Type B pancreatic cell (in vitro differentiated cells): ENCODE measurements around the gene ENOSF1. TPM values are rescaled to one million over a fixed set of nuclear protein-coding genes. Genes with fewer than 3 reads are reported as not detected.
"Not testable (repeated sequence)": the region's sequence is repeated elsewhere in the genome, so short reads cannot be mapped to it uniquely, and the experiment has no call there.

Experiments
- DNase-seq: peaks from one replicate; pipeline ENCODE4 v3.0.0; 2021; ENCODE audit warnings: mixed read lengths; ENCODE audit not compliant: unreplicated experiment; ENCODE audit errors: extremely low spot score
- H3K27ac Mint-ChIP-seq: 2 replicates; pipeline ENCODE4 v1.8.0; 2021; ENCODE audit warnings: mild to moderate bottlenecking, mixed read lengths
- H3K27me3 Mint-ChIP-seq: 2 replicates; pipeline ENCODE4 v1.8.0; 2021; ENCODE audit warnings: mixed read lengths
- H3K36me3 Mint-ChIP-seq: 2 replicates; pipeline ENCODE4 v1.8.0; 2021; ENCODE audit warnings: mixed read lengths
- H3K4me1 Mint-ChIP-seq: one replicate; pipeline ENCODE4 v1.8.0; 2021; ENCODE audit warnings: mixed read lengths; ENCODE audit not compliant: unreplicated experiment
- H3K4me3 Mint-ChIP-seq: 2 replicates; pipeline ENCODE4 v1.8.0; 2021; ENCODE audit warnings: mild to moderate bottlenecking, mixed read lengths
- H3K9me3 Mint-ChIP-seq: 2 replicates; pipeline ENCODE4 v1.8.0; 2021; ENCODE audit warnings: mixed read lengths
- total RNA-seq: library from RNA; stranded (reverse); gene quantifications from 2 replicates; pipeline ENCODE4 v1.2.1, GENCODE V29; 2021; ENCODE audit warnings: low replicate concordance
- TF ChIP-seq, protein P1 (sequence below): fragments of 200-600 bp; sonication (generic); conservative IDR thresholded peaks from 2 replicates; pipeline ENCODE4 v1.5.0; 2021; ENCODE audit warnings: antibody characterized with exemption, mild to moderate bottlenecking

Gene ENOSF1
- total RNA-seq, 1 donor from 2014 or later: 63.1 TPM

DNA sequence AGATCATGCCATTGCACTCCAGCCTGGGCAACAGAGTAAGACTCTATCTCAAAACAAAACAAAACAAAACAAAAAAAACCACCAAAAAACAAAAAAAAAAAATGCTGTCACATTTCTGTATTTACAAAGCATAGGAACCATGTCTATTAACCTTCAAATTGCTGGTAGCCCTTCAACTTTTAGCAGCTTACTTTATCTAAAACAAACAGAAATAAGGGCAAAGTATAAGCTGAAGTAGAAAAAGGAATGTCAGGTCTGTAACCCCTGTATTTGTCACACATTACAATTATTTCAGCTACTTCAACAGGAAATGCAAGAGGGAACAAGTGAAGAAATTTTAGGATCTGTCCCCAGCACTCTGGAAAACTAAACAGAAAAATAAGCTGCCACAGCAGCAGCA is 29.6 kb downstream of the ENOSF1 start:
- TF ChIP-seq, protein P1, sequence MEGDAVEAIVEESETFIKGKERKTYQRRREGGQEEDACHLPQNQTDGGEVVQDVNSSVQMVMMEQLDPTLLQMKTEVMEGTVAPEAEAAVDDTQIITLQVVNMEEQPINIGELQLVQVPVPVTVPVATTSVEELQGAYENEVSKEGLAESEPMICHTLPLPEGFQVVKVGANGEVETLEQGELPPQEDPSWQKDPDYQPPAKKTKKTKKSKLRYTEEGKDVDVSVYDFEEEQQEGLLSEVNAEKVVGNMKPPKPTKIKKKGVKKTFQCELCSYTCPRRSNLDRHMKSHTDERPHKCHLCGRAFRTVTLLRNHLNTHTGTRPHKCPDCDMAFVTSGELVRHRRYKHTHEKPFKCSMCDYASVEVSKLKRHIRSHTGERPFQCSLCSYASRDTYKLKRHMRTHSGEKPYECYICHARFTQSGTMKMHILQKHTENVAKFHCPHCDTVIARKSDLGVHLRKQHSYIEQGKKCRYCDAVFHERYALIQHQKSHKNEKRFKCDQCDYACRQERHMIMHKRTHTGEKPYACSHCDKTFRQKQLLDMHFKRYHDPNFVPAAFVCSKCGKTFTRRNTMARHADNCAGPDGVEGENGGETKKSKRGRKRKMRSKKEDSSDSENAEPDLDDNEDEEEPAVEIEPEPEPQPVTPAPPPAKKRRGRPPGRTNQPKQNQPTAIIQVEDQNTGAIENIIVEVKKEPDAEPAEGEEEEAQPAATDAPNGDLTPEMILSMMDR: no peak
- no peak for DNase-seq
- peaks cover 18% of the 10 kb centered on the region for H3K36me3 Mint-ChIP-seq
- no peaks in the 10 kb centered on the region for H3K27me3 Mint-ChIP-seq
- H3K27ac Mint-ChIP-seq: no peak overlapping the region
- peaks cover 15% of the 10 kb centered on the region for H3K4me1 Mint-ChIP-seq
- H3K9me3 Mint-ChIP-seq: no peaks in the 10 kb centered on the region
- H3K4me3 Mint-ChIP-seq: no peak overlapping the region

DNA sequence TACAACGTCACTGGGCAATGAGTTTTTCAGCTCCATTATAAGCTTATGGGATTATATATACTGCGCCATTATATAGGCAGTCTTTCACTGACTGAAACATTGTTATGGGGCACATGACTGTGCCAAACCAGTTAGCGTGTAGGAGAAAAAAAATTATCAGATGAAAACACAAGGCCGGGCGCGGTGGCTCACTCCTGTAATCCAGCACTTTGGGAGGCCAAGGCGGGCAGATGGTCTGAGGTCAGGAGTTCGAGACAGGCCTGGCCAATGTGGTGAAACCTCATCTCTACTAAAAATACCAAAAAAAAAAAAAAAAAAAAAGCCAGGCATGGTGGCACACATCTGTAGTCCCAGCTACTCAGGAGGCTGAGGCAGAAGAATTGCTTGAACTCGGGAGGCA is 30.0 kb downstream of the ENOSF1 start:
- H3K9me3 Mint-ChIP-seq, H3K27ac Mint-ChIP-seq, H3K27me3 Mint-ChIP-seq, DNase-seq, H3K4me3 Mint-ChIP-seq: not testable (repeated sequence)
- peaks cover 19% of the 10 kb centered on the region for H3K36me3 Mint-ChIP-seq
- peaks cover 15% of the 10 kb centered on the region for H3K4me1 Mint-ChIP-seq

DNA sequence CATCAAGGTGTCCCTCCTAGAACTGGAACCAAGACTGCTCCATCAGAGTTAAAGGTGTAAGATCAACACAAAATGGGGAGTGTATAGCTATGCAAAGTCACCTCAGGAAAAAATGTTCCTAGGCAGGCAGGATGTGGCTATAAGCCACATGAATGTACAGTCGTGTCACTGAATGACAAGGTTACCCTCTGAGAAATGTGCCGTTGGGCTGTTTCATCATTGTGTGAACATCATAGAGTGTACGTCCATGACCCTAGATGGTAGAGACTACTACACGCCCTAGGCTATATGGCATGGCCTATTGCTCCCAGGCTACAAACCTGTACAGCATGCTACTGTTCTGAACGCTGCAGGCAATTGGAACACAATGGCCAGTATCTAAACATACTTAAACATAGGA is 30.4 kb downstream of the ENOSF1 start:
- no peak for DNase-seq
- peaks cover 14% of the 10 kb centered on the region for H3K4me1 Mint-ChIP-seq
- TF ChIP-seq, protein P1: no peak
- no peak overlapping the region for H3K27ac Mint-ChIP-seq
- no peaks in the 10 kb centered on the region for H3K27me3 Mint-ChIP-seq
- H3K9me3 Mint-ChIP-seq: no peaks in the 10 kb centered on the region
- no peak overlapping the region for H3K4me3 Mint-ChIP-seq
- H3K36me3 Mint-ChIP-seq: peaks cover 19% of the 10 kb centered on the region

DNA sequence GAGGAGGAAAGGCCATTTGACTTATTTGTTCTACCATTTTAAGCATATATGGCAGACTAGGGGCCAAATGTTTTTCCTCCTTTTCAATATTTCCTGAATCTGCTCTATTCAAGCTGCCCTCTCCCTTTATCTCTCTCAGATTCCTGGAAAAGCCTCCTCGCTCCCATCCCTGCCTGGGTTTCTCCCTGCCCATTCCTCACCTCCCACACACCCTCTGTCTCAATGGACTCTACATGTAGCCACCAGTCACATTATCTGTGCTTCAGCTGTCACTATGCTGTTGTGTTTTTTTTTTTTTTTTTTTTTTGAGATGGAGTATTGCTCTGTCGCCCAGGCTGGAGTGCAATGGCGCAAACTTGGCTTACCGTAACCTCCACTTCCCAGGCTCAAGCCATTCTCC is 32.0 kb downstream of the ENOSF1 start:
- no peaks in the 10 kb centered on the region for H3K9me3 Mint-ChIP-seq
- no peaks in the 10 kb centered on the region for H3K27me3 Mint-ChIP-seq
- no peak overlapping the region for H3K4me3 Mint-ChIP-seq
- H3K36me3 Mint-ChIP-seq: peaks cover 27% of the 10 kb centered on the region
- no peak for DNase-seq
- H3K27ac Mint-ChIP-seq: no peak overlapping the region
- TF ChIP-seq, protein P1: no peak
- no peaks in the 10 kb centered on the region for H3K4me1 Mint-ChIP-seq

DNA sequence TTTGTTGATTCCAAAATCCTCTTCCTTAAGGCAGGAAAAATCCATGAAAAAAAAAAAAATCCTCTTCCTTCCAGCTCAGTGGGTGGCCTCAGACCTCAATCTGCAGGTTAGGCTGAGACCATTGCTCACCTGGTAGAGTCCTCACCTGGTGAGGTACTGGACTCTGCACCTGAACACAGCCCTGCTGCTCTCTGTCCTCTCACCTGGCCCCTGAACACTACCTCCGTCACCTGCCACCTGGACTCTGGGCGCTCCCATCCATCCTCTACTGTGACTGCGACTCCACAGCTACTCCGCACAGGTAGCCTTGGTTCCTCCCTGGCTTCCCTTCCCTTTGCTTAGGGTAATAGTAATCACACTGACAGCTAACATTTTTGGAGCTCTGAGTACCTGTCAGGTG is 32.9 kb downstream of the ENOSF1 start:
- TF ChIP-seq, protein P1: no peak
- Mint-ChIP-seq H3K4me1 (no peaks in the 10 kb centered on the region), H3K27ac (no peak overlapping the region), H3K36me3 (peaks cover 30% of the 10 kb centered on the region), H3K27me3 (no peaks in the 10 kb centered on the region), H3K4me3 (no peak overlapping the region), H3K9me3 (no peaks in the 10 kb centered on the region)
- DNase-seq: no peak

DNA sequence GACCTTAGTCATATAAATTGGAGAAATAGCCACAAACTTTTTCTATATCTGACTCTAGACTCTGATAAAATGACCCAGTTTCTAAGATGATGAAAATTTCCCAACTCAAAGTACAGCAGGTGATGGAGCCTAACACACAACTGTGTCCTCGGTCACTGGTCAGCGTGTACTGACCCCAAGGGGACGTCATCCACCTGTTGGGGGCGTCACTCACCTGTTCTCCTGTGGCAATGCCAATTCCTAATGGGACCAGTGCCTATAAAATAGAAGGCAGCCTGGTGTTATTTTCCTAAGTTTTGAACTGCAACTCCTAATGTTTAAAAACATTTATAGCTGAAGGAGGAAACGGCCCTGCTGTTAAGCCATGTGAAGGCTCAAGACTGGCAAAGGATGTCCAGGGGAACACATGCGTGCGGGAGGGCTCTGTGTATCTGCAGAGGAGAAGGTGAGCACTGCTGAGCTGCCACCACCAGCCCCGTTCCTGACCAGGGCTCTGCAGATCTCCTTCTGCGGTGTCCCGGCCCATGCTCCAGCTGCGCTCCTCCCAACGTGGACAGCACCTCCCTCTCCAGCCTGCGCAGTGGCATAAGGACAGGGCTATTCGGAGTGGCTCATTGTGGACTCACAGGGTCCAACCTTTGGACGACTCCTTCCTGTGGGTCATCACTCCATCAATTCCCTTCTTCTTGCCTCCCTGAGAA is 33.8 kb downstream of the ENOSF1 start:
- no peak overlapping the region for H3K4me3 Mint-ChIP-seq
- peaks cover 30% of the 10 kb centered on the region for H3K36me3 Mint-ChIP-seq

More for the DNA sequence above, 33.8 kb downstream of the ENOSF1 start:
- TF ChIP-seq, protein P1: no peak
- Mint-ChIP-seq H3K27ac (no peak overlapping the region), H3K9me3 (no peaks in the 10 kb centered on the region), H3K27me3 (no peaks in the 10 kb centered on the region), H3K4me1 (no peaks in the 10 kb centered on the region)
- no peak for DNase-seq
